HFFc6 (cell line): ENCODE measurements around the gene TRIP10. TPM values are rescaled to one million over a fixed set of nuclear protein-coding genes. Genes with fewer than 3 reads are reported as not detected.

ENCODE experiments used
- DNase-seq: peaks from one replicate; pipeline ENCODE4 v3.0.0-alpha.2; 2018
- H3K27ac Mint-ChIP-seq: 2 replicates; pipeline ENCODE4 v1.8.0; 2020; ENCODE audit warnings: mild to moderate bottlenecking, mixed read lengths
- H3K27me3 Mint-ChIP-seq: 2 replicates; pipeline ENCODE4 v1.8.0; 2021; ENCODE audit warnings: mild to moderate bottlenecking, moderate library complexity, mixed read lengths; ENCODE audit not compliant: insufficient read depth
- H3K36me3 Mint-ChIP-seq: 2 replicates; pipeline ENCODE4 v1.8.0; 2021; ENCODE audit warnings: low read depth, mixed read lengths
- H3K4me1 Mint-ChIP-seq: 2 replicates; pipeline ENCODE4 v1.8.0; 2020; ENCODE audit warnings: low read depth, mixed read lengths
- H3K4me3 Mint-ChIP-seq: 2 replicates; pipeline ENCODE4 v1.8.0; 2020; ENCODE audit warnings: mild to moderate bottlenecking, moderate library complexity, mixed read lengths
- H3K9me3 Mint-ChIP-seq: 2 replicates; pipeline ENCODE4 v1.8.0; 2020; ENCODE audit warnings: mild to moderate bottlenecking, mixed read lengths
- CTCF ChIP-seq: fragments of 200-600 bp; sonication (generic); IDR thresholded peaks from 2 replicates; pipeline ENCODE4 v1.5.0; 2021; ENCODE audit warnings: antibody characterized with exemption, mild to moderate bottlenecking
- total RNA-seq, 6 experiments: library from RNA; stranded (reverse); fragmentation: NEBNext Ultra II Directional; extraction: Animal tissue kit (Norgen Biotek cat#: 25700); gene quantifications; 2 replicates in 1 of 6; 3 replicates in 5 of 6; pipeline ENCODE4 v1.2.3, GENCODE V29; 2021

TRIP10 gene
- total RNA-seq, 6 experiments from 2014 or later: 46.1 to 53.3 (median 48.8) TPM

- TF ChIP-seq CTCF: no peak
- no peak for DNase-seq
- no peak overlapping the region for H3K4me3 Mint-ChIP-seq
- H3K27ac Mint-ChIP-seq: no peak overlapping the region
- H3K9me3 Mint-ChIP-seq: no peaks in the 10 kb centered on the region; the same call in 1 of the 2 replicates
- no peaks in the 10 kb centered on the region for H3K36me3 Mint-ChIP-seq
- H3K4me1 Mint-ChIP-seq: peaks cover 20% of the 10 kb centered on the region
- peaks cover 17% of the 10 kb centered on the region for H3K27me3 Mint-ChIP-seq
Observed at GRCh38 chr19:6723738-6724137, 15.7 kb upstream of the TRIP10 start.

- Mint-ChIP-seq H3K4me3 (no peak overlapping the region), H3K27ac (no peak overlapping the region), H3K27me3 (peaks cover 17% of the 10 kb centered on the region), H3K36me3 (peaks cover 4% of the 10 kb centered on the region; the same call in 1 of the 2 replicates), H3K9me3 (no peaks in the 10 kb centered on the region), H3K4me1 (peaks cover 20% of the 10 kb centered on the region)
- no peak for DNase-seq
- no peak for TF ChIP-seq CTCF
Observed at GRCh38 chr19:6724631-6725492, 14.6 kb upstream of the TRIP10 start.

- Mint-ChIP-seq H3K4me3 (no peak overlapping the region), H3K36me3 (peaks cover 6% of the 10 kb centered on the region; the same call in 1 of the 2 replicates), H3K9me3 (no peaks in the 10 kb centered on the region), H3K27ac (no peak overlapping the region), H3K4me1 (peaks cover 18% of the 10 kb centered on the region), H3K27me3 (peaks cover 15% of the 10 kb centered on the region)
- no peak for TF ChIP-seq CTCF
- DNase-seq: no peak
Observed at GRCh38 chr19:6725513-6726231, 13.8 kb upstream of the TRIP10 start.

- Mint-ChIP-seq H3K4me1 (peaks cover 6% of the 10 kb centered on the region), H3K27me3 (peaks cover 5% of the 10 kb centered on the region), H3K36me3 (peaks cover 13% of the 10 kb centered on the region), H3K27ac (no peak overlapping the region), H3K4me3 (no peak overlapping the region), H3K9me3 (no peaks in the 10 kb centered on the region)
- DNase-seq: no peak
- no peak for TF ChIP-seq CTCF
Observed at GRCh38 chr19:6728346-6728745, 11.1 kb upstream of the TRIP10 start.

GRCh38 chr19:6729573-6730152 is 9.8 kb upstream of the TRIP10 start:
- Mint-ChIP-seq H3K27me3 (peaks cover 2% of the 10 kb centered on the region; the same call in 1 of the 2 replicates), H3K27ac (no peak overlapping the region), H3K4me1 (no peaks in the 10 kb centered on the region), H3K9me3 (no peaks in the 10 kb centered on the region), H3K36me3 (peaks cover 13% of the 10 kb centered on the region), H3K4me3 (no peak overlapping the region)
- no peak for DNase-seq
- no peak for TF ChIP-seq CTCF
